Measurements from ENCODE around the gene SRC.

GRCh38 chr20:37337208-37337991, 8.5 kb upstream of the SRC start:
- TF ChIP-seq FOXP2 (optimal IDR thresholded peaks at IDR 0.05; ENCODE audit: borderline replicate concordance, extremely low read depth, extremely low read length, insufficient read depth) (no peak), REST (IDR thresholded peaks at IDR 0.05; ENCODE audit: insufficient read depth in 1 of 2, low read depth in 2 of 2, low read length in 2 of 2) (no peak), TAF1 (IDR thresholded peaks at IDR 0.05; ENCODE audit: borderline replicate concordance, insufficient read depth, low read length) (no peak)
